HFFc6 (cell line): ENCODE data around the gene ZNF844. TPM values are rescaled to one million over a fixed set of nuclear protein-coding genes. Genes with fewer than 3 reads are reported as not detected.

Experiments used
- DNase-seq: peaks from one replicate; pipeline ENCODE4 v3.0.0-alpha.2; 2018
- H3K27ac Mint-ChIP-seq: 2 replicates; pipeline ENCODE4 v1.8.0; 2020; ENCODE audit warnings: mild to moderate bottlenecking, mixed read lengths
- H3K27me3 Mint-ChIP-seq: 2 replicates; pipeline ENCODE4 v1.8.0; 2021; ENCODE audit warnings: mild to moderate bottlenecking, moderate library complexity, mixed read lengths; ENCODE audit not compliant: insufficient read depth
- H3K36me3 Mint-ChIP-seq: 2 replicates; pipeline ENCODE4 v1.8.0; 2021; ENCODE audit warnings: low read depth, mixed read lengths
- H3K4me1 Mint-ChIP-seq: 2 replicates; pipeline ENCODE4 v1.8.0; 2020; ENCODE audit warnings: low read depth, mixed read lengths
- H3K4me3 Mint-ChIP-seq: 2 replicates; pipeline ENCODE4 v1.8.0; 2020; ENCODE audit warnings: mild to moderate bottlenecking, moderate library complexity, mixed read lengths
- H3K9me3 Mint-ChIP-seq: 2 replicates; pipeline ENCODE4 v1.8.0; 2020; ENCODE audit warnings: mild to moderate bottlenecking, mixed read lengths
- CTCF ChIP-seq: fragments of 200-600 bp; sonication (generic); IDR thresholded peaks from 2 replicates; pipeline ENCODE4 v1.5.0; 2021; ENCODE audit warnings: antibody characterized with exemption, mild to moderate bottlenecking
- total RNA-seq, 6 experiments: library from RNA; stranded (reverse); fragmentation: NEBNext Ultra II Directional; extraction: Animal tissue kit (Norgen Biotek cat#: 25700); gene quantifications; 2 replicates in 1 of 6; 3 replicates in 5 of 6; pipeline ENCODE4 v1.2.3, GENCODE V29; 2021

ZNF844 gene
- total RNA-seq, 6 experiments from 2014 or later, result 1.1 to 4.1 (median 1.3) TPM

- Mint-ChIP-seq H3K27ac (peak within 1 kb of the TSS; percentile 94), H3K27me3 (no peaks in the 10 kb centered on the region), H3K4me1 (peaks cover 19% of the 10 kb centered on the region), H3K9me3 (peaks cover 1% of the 10 kb centered on the region; the same call in 1 of the 2 replicates), H3K4me3 (peak within 1 kb of the TSS; percentile 95), H3K36me3 (peaks cover 21% of the 10 kb centered on the region)
- DNase-seq, result peak; percentile 84
- peak; percentile 20; the same call in 1 of the 2 replicates for TF ChIP-seq CTCF
Measured at GRCh38 chr19:12035220-12036172, 29.0 kb upstream of the ZNF844 start, which contains the start of gene ZNF433. ZNF433 (minus strand) TSS chr19:12035679; CDS start chr19:12035539, 140 bp downstream.

- H3K36me3 Mint-ChIP-seq, result peaks cover 45% of the 10 kb centered on the region
- no peak for DNase-seq
- no peaks in the 10 kb centered on the region for H3K4me1 Mint-ChIP-seq
- H3K9me3 Mint-ChIP-seq, result peaks cover 66% of the 10 kb centered on the region
- no peak overlapping the region for H3K27ac Mint-ChIP-seq
- H3K27me3 Mint-ChIP-seq, result no peaks in the 10 kb centered on the region
- TF ChIP-seq CTCF, result no peak
- H3K4me3 Mint-ChIP-seq, result no peak overlapping the region
Measured at GRCh38 chr19:12042893-12043292, 21.6 kb upstream of the ZNF844 start.

- no peak for DNase-seq
- no peak overlapping the region for H3K27ac Mint-ChIP-seq
- H3K27me3 Mint-ChIP-seq, result no peaks in the 10 kb centered on the region
- H3K36me3 Mint-ChIP-seq, result peaks cover 46% of the 10 kb centered on the region
- no peak overlapping the region for H3K4me3 Mint-ChIP-seq
- no peaks in the 10 kb centered on the region for H3K4me1 Mint-ChIP-seq
- no peak for TF ChIP-seq CTCF
- peaks cover 69% of the 10 kb centered on the region for H3K9me3 Mint-ChIP-seq
Measured at GRCh38 chr19:12043752-12044422, 20.6 kb upstream of the ZNF844 start.

- Mint-ChIP-seq H3K4me1 (peaks cover 7% of the 10 kb centered on the region), H3K36me3 (peaks cover 39% of the 10 kb centered on the region), H3K9me3 (peaks cover 52% of the 10 kb centered on the region), H3K4me3 (no peak overlapping the region), H3K27me3 (peaks cover 2% of the 10 kb centered on the region; the same call in 1 of the 2 replicates), H3K27ac (no peak overlapping the region)
- no peak for DNase-seq
- no peak for TF ChIP-seq CTCF
Measured at GRCh38 chr19:12047868-12048267, 16.7 kb upstream of the ZNF844 start.

- H3K4me1 Mint-ChIP-seq, result peaks cover 12% of the 10 kb centered on the region
- peaks cover 2% of the 10 kb centered on the region; the same call in 1 of the 2 replicates for H3K27me3 Mint-ChIP-seq
- no peak for TF ChIP-seq CTCF
- peak overlapping the region; percentile 85 for H3K4me3 Mint-ChIP-seq
- H3K27ac Mint-ChIP-seq, result 0 out of 2 replicates have a peak overlapping the region, but pooled peaks have one; percentile 2
- peaks cover 13% of the 10 kb centered on the region; the same call in 1 of the 2 replicates for H3K36me3 Mint-ChIP-seq
- DNase-seq, result peak; percentile 21
- H3K9me3 Mint-ChIP-seq, result peaks cover 16% of the 10 kb centered on the region
Measured at GRCh38 chr19:12052091-12052496, 12.4 kb upstream of the ZNF844 start.
